ENCODE results near the gene SUN1. TPM values are rescaled to one million over a fixed set of nuclear protein-coding genes. Genes with fewer than 3 reads are reported as not detected.

Gene SUN1
- total and polyA plus RNA-seq, 2 of the 8 experiments (the other 6 are each of a cell fraction or from before 2014, with no cell fraction given), result 108 to 158 TPM

DNA sequence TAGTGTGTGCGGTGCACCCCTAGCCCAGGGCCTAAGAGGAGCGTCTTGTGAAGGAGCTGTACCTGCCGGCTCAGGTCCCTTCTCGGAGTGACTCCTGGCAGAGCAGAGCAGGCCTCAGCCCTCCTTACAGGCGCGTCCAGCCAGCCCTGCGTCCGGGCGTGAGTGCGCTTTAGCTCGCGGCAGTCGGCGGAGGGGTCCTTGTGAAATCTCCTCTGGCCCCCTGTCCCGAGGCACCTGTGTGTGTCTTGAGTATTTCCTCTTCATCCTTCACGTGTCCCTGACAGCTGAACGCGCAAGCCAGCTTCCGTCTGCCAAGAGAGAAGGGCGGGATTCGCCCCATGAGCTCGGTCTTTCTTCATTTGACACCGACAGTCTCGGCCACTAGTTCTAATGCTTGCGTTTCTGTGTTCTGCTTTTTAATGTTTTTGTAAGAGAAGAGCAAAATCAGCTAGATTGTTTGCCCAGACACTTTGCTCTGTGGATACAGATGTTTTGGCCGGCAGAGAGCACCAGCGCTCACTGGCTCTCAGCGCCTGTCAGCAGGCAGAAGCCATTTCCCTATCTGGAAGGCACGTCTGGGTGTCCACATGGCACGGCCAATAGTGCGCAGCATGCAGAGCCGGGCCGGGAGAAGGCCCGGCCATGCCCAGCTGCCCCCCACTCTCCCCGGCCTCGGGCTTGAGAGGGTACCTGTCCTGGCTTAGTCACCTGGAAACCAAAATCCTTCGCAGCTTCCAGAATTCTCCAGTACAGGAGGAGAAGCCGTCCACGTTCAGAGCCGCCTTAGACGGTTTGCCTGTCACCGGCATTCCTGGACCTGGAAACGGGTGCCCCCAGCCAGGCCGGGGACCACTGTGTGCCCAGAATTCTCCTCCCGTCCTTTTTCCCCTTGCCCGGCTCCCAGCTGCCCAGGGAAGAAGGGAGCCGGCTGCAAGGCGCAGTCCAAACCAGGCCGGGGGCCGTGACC is 51.1 kb downstream of the SUN1 start:
- H2AFZ ChIP-seq (ENCODE audit: low read length), result no peak overlapping the region
- H3K79me1 ChIP-seq (ENCODE audit: low read depth, low read length), result peaks cover 33% of the 10 kb centered on the region
- no peak overlapping the region for H3K4me3 ChIP-seq (ENCODE audit: extremely low read depth in 1 of 4, insufficient read depth in 2 of 4, low read depth in 3 of 4, low read length in 4 of 4)
- no peak overlapping the region for H2AK5ac ChIP-seq (ENCODE audit: low read depth, low read length)
- H4K5ac ChIP-seq (ENCODE audit: insufficient read length, low read depth, low read length), result no peak overlapping the region
- no peak overlapping the region for H2BK5ac ChIP-seq (ENCODE audit: low read depth, low read length)
- peaks cover 0 to 2% (median 0%) of the 10 kb centered on the region in 4 experiments; a peak in 1 of 7 replicates for H3K4me1 ChIP-seq (replicated peaks in 1 of 4; ENCODE audit: control insufficient read depth in 3 of 4, insufficient read depth in 4 of 4, low read length in 3 of 4)
- POLR2A ChIA-PET (ENCODE audit: partially characterized antibody), result interaction anchor here (1.1 to 4.1 kb wide), 5 partner anchors 8 to 15 kb away, joined by 4 to 23 read pairs (median 4); no protein-coding TSS in a partner anchor
- H4K8ac ChIP-seq (ENCODE audit: extremely low read depth, insufficient read depth, low read length), result peak overlapping the region; percentile 53; the same call in 1 of the 2 replicates
- peaks cover 48 to 55% of the 10 kb centered on the region in 2 experiments for H4K20me1 ChIP-seq (replicated peaks in 1 of 2; ENCODE audit: control insufficient read depth in 1 of 2, insufficient read depth in 2 of 2, low read length in 2 of 2)
- H3K36me3 ChIP-seq (ENCODE audit: control insufficient read depth in 2 of 4, insufficient read depth in 4 of 4, low read length in 3 of 4), result peaks cover 2 to 21% (median 11%) of the 10 kb centered on the region in 4 experiments; a peak in 5 of 8 replicates
- H2BK120ac ChIP-seq (replicated peaks; ENCODE audit: low read depth, low read length), result no peak overlapping the region
- H3K14ac ChIP-seq (ENCODE audit: insufficient read length), result no peak overlapping the region
- no peak overlapping the region for H2BK20ac ChIP-seq (ENCODE audit: low read length)
- CTCF ChIA-PET (ENCODE audit: partially characterized antibody), result interaction anchor here (0.6 to 0.8 kb wide), 2 partner anchors 17 to 97 kb away, joined by 3 to 7 read pairs; no protein-coding TSS in a partner anchor
- no peaks in the 10 kb centered on the region for H3K27me3 ChIP-seq (replicated peaks in 1 of 4; ENCODE audit: control insufficient read depth in 3 of 4, extremely low read depth in 1 of 4, insufficient read depth in 3 of 4, low read length in 3 of 4)
- 93% methylated on average over 46 of the region's 50 CpGs; no CpG with 5 or more reads in 1 of the 2 experiments for WGBS, 2 experiments (ENCODE audit: extremely low coverage in 1 of 2, insufficient coverage in 1 of 2, insufficient read length in 1 of 2, insufficient replicate concordance in 2 of 2, low coverage in 1 of 2, low lambda C conversion rate in 2 of 2, missing lambda C conversion rate in 1 of 2)
- no peak overlapping the region for H2BK15ac ChIP-seq (ENCODE audit: low read length)
- no peak overlapping the region for H3K23ac ChIP-seq (ENCODE audit: insufficient read length)
- DNase-seq (ENCODE audit: low read depth in 1 of 2, low spot score in 2 of 2) (no peak), FAIRE-seq (no peak)
- no peak overlapping the region for H3K4ac ChIP-seq (replicated peaks; ENCODE audit: insufficient read length, low read depth, low read length)
- no peak overlapping the region for H3K27ac ChIP-seq (ENCODE audit: low read depth, low read length)
- no peaks in the 10 kb centered on the region for H3K23me2 ChIP-seq (ENCODE audit: low read depth, low read length)
- H3K18ac ChIP-seq (ENCODE audit: extremely low read depth, low read length), result no peak overlapping the region
- no peak overlapping the region for H3K9ac ChIP-seq (replicated peaks in 1 of 4; ENCODE audit: extremely low read depth in 1 of 4, low read depth in 3 of 4, low read length in 3 of 4)
- no peak overlapping the region for H2BK12ac ChIP-seq (ENCODE audit: low read depth, low read length)
- H3K56ac ChIP-seq (replicated peaks; ENCODE audit: insufficient read length, low read depth, low read length), result no peak overlapping the region
- no peaks in the 10 kb centered on the region for H3K9me3 ChIP-seq (ENCODE audit: insufficient read depth in 2 of 2, low read depth in 1 of 2, low read length in 1 of 2)
- no peak overlapping the region for H3K4me2 ChIP-seq (ENCODE audit: insufficient read depth in 1 of 2, low read depth in 2 of 2, low read length in 2 of 2)
- no peak overlapping the region for H4K91ac ChIP-seq (replicated peaks; ENCODE audit: insufficient read length, low read length)
- peaks cover 52 to 100% of the 10 kb centered on the region in 2 experiments for H3K79me2 ChIP-seq (ENCODE audit: control insufficient read depth in 1 of 2, insufficient read depth in 2 of 2, low read length in 2 of 2)
- TF ChIP-seq CBX8 (IDR thresholded peaks at IDR 0.05; ENCODE audit: borderline replicate concordance, low read depth, low read length), result no peak
- TF ChIP-seq NANOG (IDR thresholded peaks at IDR 0.05; ENCODE audit: insufficient read depth, low read depth, low read length, poor library complexity, severe bottlenecking), result no peak
- no peak for TF ChIP-seq TBP (IDR thresholded peaks at IDR 0.05; ENCODE audit: low read depth, low read length)
- TF ChIP-seq SIX5 (IDR thresholded peaks at IDR 0.05; ENCODE audit: low read depth, low read length), result no peak
- no peak for TF ChIP-seq EGR1 (IDR thresholded peaks at IDR 0.05; ENCODE audit: borderline replicate concordance, low read depth, low read length)
- TF ChIP-seq EP300 (IDR thresholded peaks at IDR 0.05; ENCODE audit: borderline replicate concordance in 1 of 2, low read depth in 2 of 2, low read length in 2 of 2), result no peak
- TF ChIP-seq NRF1 (IDR thresholded peaks at IDR 0.05; ENCODE audit: low read depth, low read length), result no peak
- no peak for TF ChIP-seq ATF2 (IDR thresholded peaks at IDR 0.05; ENCODE audit: low read length)
- TF ChIP-seq CREB1 (IDR thresholded peaks at IDR 0.05), result no peak
- TF ChIP-seq CEBPB (IDR thresholded peaks at IDR 0.05; ENCODE audit: low read depth, low read length), result no peak
